GM12878 (cell line): Measurements from ENCODE around the gene CBX8.

Experiments
- BCL11A ChIP-seq: IDR thresholded peaks from 2 replicates; pipeline ENCODE4 v1.6.1; 2011; ENCODE audit warnings: low read depth, low read length
- EP300 ChIP-seq, 2 experiments: fragments of 150-350 bp in 1 of 2; IDR thresholded peaks; 2 replicates each; pipeline ENCODE4 v1.6.1; 2011 to 2012; ENCODE audit warnings: low read depth in 2 of 2, low read length in 2 of 2, borderline replicate concordance in 1 of 2, improper control_type of control experiment in 1 of 2, inconsistent platforms in 1 of 2; ENCODE audit not compliant: control insufficient read depth in 1 of 2
- POLR2A ChIP-seq: IDR thresholded peaks from 2 replicates; pipeline ENCODE4 v1.6.1; 2011; ENCODE audit warnings: low read depth, mild to moderate bottlenecking, low read length
- SIX5 ChIP-seq: IDR thresholded peaks from 2 replicates; pipeline ENCODE4 v1.6.1; 2011; ENCODE audit warnings: mild to moderate bottlenecking, low read depth, low read length, moderate library complexity; ENCODE audit not compliant: severe bottlenecking
- SRF ChIP-seq, 2 experiments: IDR thresholded peaks; 2 replicates each; pipeline ENCODE4 v1.6.1; 2011; ENCODE audit warnings: low read depth in 2 of 2, low read length in 2 of 2, mild to moderate bottlenecking in 1 of 2, moderate library complexity in 1 of 2

- TF ChIP-seq POLR2A (no peak), SIX5 (no peak), SRF (IDR thresholded peaks at IDR 0.05; ENCODE audit: low read depth in 2 of 2, low read length in 2 of 2) (no peak), BCL11A (no peak), EP300 (IDR thresholded peaks at IDR 0.05; ENCODE audit: borderline replicate concordance in 1 of 2, control insufficient read depth in 1 of 2, low read depth in 2 of 2, low read length in 2 of 2) (no peak)
Observed at GRCh38 chr17:79785017-79785899, 11.6 kb downstream of the CBX8 start.
